H9 (cell line): Measurements from ENCODE around the gene IL33. TPM values are rescaled to one million over a fixed set of nuclear protein-coding genes. Genes with fewer than 3 reads are reported as not detected.

Experiments used
- DNase-seq: peaks from one replicate; pipeline ENCODE4 v3.0.0-alpha.2; 2017
- H2AFZ ChIP-seq: one replicate; pipeline ENCODE4 v1.6.1; 2013; ENCODE audit warnings: mild to moderate bottlenecking, low read length, control low read depth, moderate library complexity
- H2AK5ac ChIP-seq: 2 replicates; pipeline ENCODE4 v1.6.1; 2013; ENCODE audit warnings: low read length, control low read depth, mixed read lengths; ENCODE audit not compliant: insufficient read length
- H2BK120ac ChIP-seq: one replicate; pipeline ENCODE4 v1.6.1; 2013; ENCODE audit warnings: low read depth, mild to moderate bottlenecking, low read length, control low read depth, inconsistent platforms; ENCODE audit not compliant: poor library complexity, severe bottlenecking
- H2BK12ac ChIP-seq: 2 replicates; pipeline ENCODE4 v1.6.1; 2013; ENCODE audit warnings: low read length, control low read depth, mixed read lengths, low read depth; ENCODE audit not compliant: insufficient read length
- H2BK15ac ChIP-seq: 2 replicates; pipeline ENCODE4 v1.6.1; 2013; ENCODE audit warnings: low read depth, low read length, control low read depth
- H2BK20ac ChIP-seq: one replicate; pipeline ENCODE4 v1.6.1; 2013; ENCODE audit warnings: low read depth, mild to moderate bottlenecking, low read length, control low read depth, inconsistent platforms; ENCODE audit not compliant: poor library complexity, severe bottlenecking
- H2BK5ac ChIP-seq: 2 replicates; pipeline ENCODE4 v1.6.1; 2013; ENCODE audit warnings: low read length, control low read depth, mixed read lengths; ENCODE audit not compliant: insufficient read length
- H3K14ac ChIP-seq: 2 replicates; pipeline ENCODE4 v1.6.1; 2013; ENCODE audit warnings: low read length, control low read depth; ENCODE audit not compliant: insufficient read depth
- H3K18ac ChIP-seq: 2 replicates; pipeline ENCODE4 v1.6.1; 2013; ENCODE audit warnings: low read depth, mild to moderate bottlenecking, mixed read lengths, low read length, control low read depth; ENCODE audit not compliant: insufficient read length
- H3K23ac ChIP-seq: 2 replicates; pipeline ENCODE4 v1.6.1; 2013; ENCODE audit warnings: low read length, control low read depth, mixed read lengths, low read depth; ENCODE audit not compliant: insufficient read length
- H3K23me2 ChIP-seq: 2 replicates; pipeline ENCODE4 v1.6.1; 2013; ENCODE audit warnings: low read depth, mild to moderate bottlenecking, mixed read lengths, low read length, control low read depth; ENCODE audit not compliant: insufficient read length, poor library complexity, severe bottlenecking
- H3K27ac ChIP-seq: 2 replicates; pipeline ENCODE4 v1.5.1; 2013; ENCODE audit warnings: low read length, control low read depth, mixed read lengths, low read depth; ENCODE audit not compliant: insufficient read length
- H3K27me3 ChIP-seq: 2 replicates; pipeline ENCODE4 v1.6.1; 2013; ENCODE audit warnings: low read length, control low read depth, inconsistent platforms; ENCODE audit not compliant: insufficient read depth
- H3K4ac ChIP-seq: 2 replicates; pipeline ENCODE4 v1.6.1; 2013; ENCODE audit warnings: low read depth, mild to moderate bottlenecking, control low read depth, inconsistent platforms, low read length, moderate library complexity
- H3K4me1 ChIP-seq: 2 replicates; pipeline ENCODE4 v1.6.1; 2013; ENCODE audit warnings: low read length, control low read depth, inconsistent platforms; ENCODE audit not compliant: insufficient read depth
- H3K4me2 ChIP-seq: 2 replicates; pipeline ENCODE4 v1.6.1; 2013; ENCODE audit warnings: low read length, control low read depth, mixed read lengths; ENCODE audit not compliant: insufficient read length, insufficient read depth
- H3K56ac ChIP-seq: 2 replicates; pipeline ENCODE4 v1.6.1; 2013; ENCODE audit warnings: low read depth, mild to moderate bottlenecking, mixed read lengths, low read length, control low read depth; ENCODE audit not compliant: insufficient read length
- H3K79me1 ChIP-seq: 2 replicates; pipeline ENCODE4 v1.6.1; 2013; ENCODE audit warnings: low read depth, mild to moderate bottlenecking, moderate library complexity, low read length, control low read depth, inconsistent platforms; ENCODE audit not compliant: insufficient read depth, poor library complexity, severe bottlenecking
- H3K79me2 ChIP-seq: 2 replicates; pipeline ENCODE4 v1.6.1; 2013; ENCODE audit warnings: low read length, control low read depth, inconsistent platforms; ENCODE audit not compliant: insufficient read depth
- H3K9ac ChIP-seq: 2 replicates; pipeline ENCODE4 v1.6.1; 2013; ENCODE audit warnings: low read length, control low read depth, mixed read lengths; ENCODE audit not compliant: insufficient read length; ENCODE audit errors: extremely low read depth
- H3K9me3 ChIP-seq: one replicate; pipeline ENCODE4 v1.6.1; 2013; ENCODE audit warnings: low read depth, low read length, inconsistent platforms; ENCODE audit not compliant: control insufficient read depth
- H3T11ph ChIP-seq: one replicate; pipeline ENCODE4 v1.6.1; 2013; ENCODE audit warnings: mild to moderate bottlenecking, low read length, control low read depth, inconsistent platforms
- H4K20me1 ChIP-seq: one replicate; pipeline ENCODE4 v1.6.1; 2013; ENCODE audit not compliant: control insufficient read depth, insufficient read length, insufficient read depth
- H4K5ac ChIP-seq: 2 replicates; pipeline ENCODE4 v1.6.1; 2013; ENCODE audit warnings: low read depth, mild to moderate bottlenecking, mixed read lengths, low read length, control low read depth; ENCODE audit not compliant: insufficient read length
- H4K8ac ChIP-seq: replicated peaks from 2 replicates; pipeline ENCODE4 v1.6.1; 2013; ENCODE audit warnings: low read length, control low read depth, mixed read lengths, low read depth; ENCODE audit not compliant: insufficient read length
- H4K91ac ChIP-seq: 2 replicates; pipeline ENCODE4 v1.6.1; 2013; ENCODE audit warnings: low read depth, mild to moderate bottlenecking, moderate library complexity, mixed read lengths, low read length, control low read depth; ENCODE audit not compliant: insufficient read length
- H3K27ac Mint-ChIP-seq, 3 experiments: 2 replicates in 2 of 3; 3 replicates in 1 of 3; pipeline ENCODE4 v1.8.0; 2020 to 2021; ENCODE audit warnings: mixed read lengths in 3 of 3, mild to moderate bottlenecking in 1 of 3, moderate library complexity in 1 of 3
- H3K27me3 Mint-ChIP-seq: 2 replicates; pipeline ENCODE4 v1.8.0; 2021; ENCODE audit warnings: low read depth, mild to moderate bottlenecking, moderate library complexity, mixed read lengths
- H3K36me3 Mint-ChIP-seq, 3 experiments: 2 replicates in 2 of 3; 3 replicates in 1 of 3; pipeline ENCODE4 v1.8.0; 2020 to 2021; ENCODE audit warnings: low read depth in 3 of 3, mixed read lengths in 3 of 3; ENCODE audit not compliant: insufficient read depth in 1 of 3
- H3K4me1 Mint-ChIP-seq, 2 experiments: 2 replicates each; pipeline ENCODE4 v1.8.0; 2020; ENCODE audit warnings: mixed read lengths in 2 of 2
- H3K4me3 Mint-ChIP-seq, 2 experiments: 2 replicates in 1 of 2; 3 replicates in 1 of 2; pipeline ENCODE4 v1.8.0; 2020 to 2021; ENCODE audit warnings: mild to moderate bottlenecking in 2 of 2, mixed read lengths in 2 of 2, moderate library complexity in 1 of 2
- H3K9me3 Mint-ChIP-seq, 2 experiments: 2 replicates in 1 of 2; 3 replicates in 1 of 2; pipeline ENCODE4 v1.8.0; 2020; ENCODE audit warnings: mild to moderate bottlenecking in 2 of 2, mixed read lengths in 2 of 2, moderate library complexity in 1 of 2
- total RNA-seq: library from RNA; stranded (reverse); gene quantifications from 2 replicates; pipeline ENCODE4 v1.2.1, GENCODE V29; 2021
- TF ChIP-seq, protein P1 (sequence below): fragments of 200-600 bp; sonication (generic); conservative IDR thresholded peaks from 3 replicates; pipeline ENCODE4 v1.8.0; 2021; ENCODE audit warnings: antibody characterized with exemption, mild to moderate bottlenecking

IL33 gene
- total RNA-seq, 1 experiment from 2014 or later: not detected

DNA sequence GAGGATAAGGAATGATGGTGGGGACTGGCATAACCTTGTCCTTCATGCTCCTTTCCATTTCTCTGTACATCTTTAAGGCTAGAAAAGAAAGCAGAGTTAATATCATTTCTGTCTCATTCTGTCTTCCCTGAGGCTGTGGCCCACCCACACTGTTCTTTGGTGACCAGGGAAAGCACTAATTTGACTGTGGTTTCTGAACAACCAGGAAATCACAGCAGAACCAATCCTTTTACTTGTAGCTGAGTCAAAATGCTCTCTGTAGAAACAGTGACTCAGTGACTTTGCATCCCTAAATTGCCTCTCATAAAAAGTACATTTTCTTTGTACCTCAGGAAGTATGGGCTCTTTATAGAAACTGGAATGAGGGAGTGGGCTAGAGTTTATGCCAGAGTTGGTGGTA, 28.1 kb downstream of the IL33 start:
- Histone ChIP-seq H3K23ac (no peak overlapping the region), H2BK20ac (no peak overlapping the region), H4K91ac (no peak overlapping the region), H3K4me1 (no peaks in the 10 kb centered on the region), H2AK5ac (no peak overlapping the region), H3K27ac (no peak overlapping the region), H3K4ac (no peak overlapping the region), H3K18ac (no peak overlapping the region), H3K9me3 (no peaks in the 10 kb centered on the region), H3K4me2 (no peak overlapping the region), H4K8ac (no peak overlapping the region), H3K79me1 (no peaks in the 10 kb centered on the region), H2BK120ac (no peak overlapping the region), H4K5ac (no peak overlapping the region), H3K23me2 (no peaks in the 10 kb centered on the region), H3T11ph (no peak overlapping the region), H3K79me2 (no peaks in the 10 kb centered on the region), H3K9ac (no peak overlapping the region), H2BK5ac (no peak overlapping the region), H2AFZ (no peak overlapping the region), H3K14ac (no peak overlapping the region), H3K56ac (no peak overlapping the region), H2BK12ac (no peak overlapping the region), H2BK15ac (no peak overlapping the region), H3K27me3 (no peaks in the 10 kb centered on the region), H4K20me1 (no peaks in the 10 kb centered on the region)
- Mint-ChIP-seq H3K4me3 (no peak overlapping the region), H3K27me3 (no peaks in the 10 kb centered on the region; the same call in 1 of the 2 replicates), H3K4me1 (peaks cover 4 to 10% of the 10 kb centered on the region in 2 experiments), H3K36me3 (peaks cover 0 to 5% (median 2%) of the 10 kb centered on the region in 3 experiments; a peak in 4 of 7 replicates), H3K27ac (no peak overlapping the region), H3K9me3 (peaks cover 3 to 8% of the 10 kb centered on the region in 2 experiments; a peak in 4 of 5 replicates)
- no peak for DNase-seq
- TF ChIP-seq, protein P1, sequence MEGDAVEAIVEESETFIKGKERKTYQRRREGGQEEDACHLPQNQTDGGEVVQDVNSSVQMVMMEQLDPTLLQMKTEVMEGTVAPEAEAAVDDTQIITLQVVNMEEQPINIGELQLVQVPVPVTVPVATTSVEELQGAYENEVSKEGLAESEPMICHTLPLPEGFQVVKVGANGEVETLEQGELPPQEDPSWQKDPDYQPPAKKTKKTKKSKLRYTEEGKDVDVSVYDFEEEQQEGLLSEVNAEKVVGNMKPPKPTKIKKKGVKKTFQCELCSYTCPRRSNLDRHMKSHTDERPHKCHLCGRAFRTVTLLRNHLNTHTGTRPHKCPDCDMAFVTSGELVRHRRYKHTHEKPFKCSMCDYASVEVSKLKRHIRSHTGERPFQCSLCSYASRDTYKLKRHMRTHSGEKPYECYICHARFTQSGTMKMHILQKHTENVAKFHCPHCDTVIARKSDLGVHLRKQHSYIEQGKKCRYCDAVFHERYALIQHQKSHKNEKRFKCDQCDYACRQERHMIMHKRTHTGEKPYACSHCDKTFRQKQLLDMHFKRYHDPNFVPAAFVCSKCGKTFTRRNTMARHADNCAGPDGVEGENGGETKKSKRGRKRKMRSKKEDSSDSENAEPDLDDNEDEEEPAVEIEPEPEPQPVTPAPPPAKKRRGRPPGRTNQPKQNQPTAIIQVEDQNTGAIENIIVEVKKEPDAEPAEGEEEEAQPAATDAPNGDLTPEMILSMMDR: no peak
